ENCODE results near the gene PDSS2. TPM values are rescaled to one million over a fixed set of nuclear protein-coding genes. Genes with fewer than 3 reads are reported as not detected.

Gene PDSS2
- polyA plus RNA-seq, 3 donors, result 10.1 to 13.9 (median 13.3) TPM

DNA sequence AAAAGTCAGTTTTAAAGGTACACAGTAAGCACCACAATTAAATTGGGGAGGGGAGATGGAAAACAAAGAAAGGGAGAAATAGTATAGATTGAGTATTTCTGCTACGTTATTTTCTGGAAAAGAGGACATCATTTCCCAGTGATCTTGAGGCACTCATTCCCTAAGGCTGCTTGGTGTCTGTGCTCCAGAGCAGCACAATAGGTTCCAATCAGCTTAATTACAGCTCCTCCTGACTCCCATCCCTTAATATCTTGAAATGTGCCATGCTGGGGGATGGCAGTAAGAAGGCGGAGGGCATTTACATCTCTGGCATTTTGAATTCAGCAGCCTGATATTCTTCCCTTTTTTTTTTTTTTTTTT, 304.6 kb downstream of the PDSS2 start:
- Histone ChIP-seq H3K9ac (ENCODE audit: insufficient read depth, low read length, poor library complexity, severe bottlenecking) (no peak overlapping the region), H2AFZ (ENCODE audit: insufficient read depth, low read depth, low read length, poor library complexity, severe bottlenecking) (no peak overlapping the region), H3K27me3 (ENCODE audit: control insufficient read depth in 2 of 2, insufficient read depth in 2 of 2, low read length in 2 of 2) (no peaks in the 10 kb centered on the region), H3K4me3 (replicated peaks in 1 of 3; ENCODE audit: low read depth in 2 of 3, low read length in 3 of 3) (no peak overlapping the region), H3K36me3 (replicated peaks in 1 of 2; ENCODE audit: control insufficient read depth in 1 of 2, insufficient read depth in 2 of 2, low read length in 2 of 2) (no peaks in the 10 kb centered on the region), H3K4me1 (ENCODE audit: control insufficient read depth in 1 of 2, insufficient read depth in 2 of 2, low read length in 2 of 2) (no peaks in the 10 kb centered on the region), H3K79me2 (ENCODE audit: insufficient read depth, low read length) (no peaks in the 10 kb centered on the region), H3K9me3 (replicated peaks in 1 of 2; ENCODE audit: control insufficient read depth in 1 of 2, insufficient read depth in 1 of 2, low read length in 2 of 2) (no peaks in the 10 kb centered on the region), H3K4me2 (replicated peaks; ENCODE audit: extremely low read depth, low read length, poor library complexity, severe bottlenecking) (no peak overlapping the region), H4K20me1 (ENCODE audit: insufficient read depth, low read length) (no peaks in the 10 kb centered on the region), H3K27ac (ENCODE audit: low read depth in 1 of 2, low read length in 2 of 2) (no peak overlapping the region)
- TF ChIP-seq, protein P1, sequence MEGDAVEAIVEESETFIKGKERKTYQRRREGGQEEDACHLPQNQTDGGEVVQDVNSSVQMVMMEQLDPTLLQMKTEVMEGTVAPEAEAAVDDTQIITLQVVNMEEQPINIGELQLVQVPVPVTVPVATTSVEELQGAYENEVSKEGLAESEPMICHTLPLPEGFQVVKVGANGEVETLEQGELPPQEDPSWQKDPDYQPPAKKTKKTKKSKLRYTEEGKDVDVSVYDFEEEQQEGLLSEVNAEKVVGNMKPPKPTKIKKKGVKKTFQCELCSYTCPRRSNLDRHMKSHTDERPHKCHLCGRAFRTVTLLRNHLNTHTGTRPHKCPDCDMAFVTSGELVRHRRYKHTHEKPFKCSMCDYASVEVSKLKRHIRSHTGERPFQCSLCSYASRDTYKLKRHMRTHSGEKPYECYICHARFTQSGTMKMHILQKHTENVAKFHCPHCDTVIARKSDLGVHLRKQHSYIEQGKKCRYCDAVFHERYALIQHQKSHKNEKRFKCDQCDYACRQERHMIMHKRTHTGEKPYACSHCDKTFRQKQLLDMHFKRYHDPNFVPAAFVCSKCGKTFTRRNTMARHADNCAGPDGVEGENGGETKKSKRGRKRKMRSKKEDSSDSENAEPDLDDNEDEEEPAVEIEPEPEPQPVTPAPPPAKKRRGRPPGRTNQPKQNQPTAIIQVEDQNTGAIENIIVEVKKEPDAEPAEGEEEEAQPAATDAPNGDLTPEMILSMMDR (IDR thresholded peaks at IDR 0.05), result no peak
- peaks cover 1% of the 10 kb centered on the region for H3K4me1 Mint-ChIP-seq
- no peak overlapping the region for H3K27ac Mint-ChIP-seq
- intact Hi-C loops (cut with micrococcal nuclease), result no loop called here
- H3K9me3 Mint-ChIP-seq, result no peaks in the 10 kb centered on the region
- H3K36me3 Mint-ChIP-seq, result peaks cover 6 to 7% of the 10 kb centered on the region in 2 donors
- H3K4me3 Mint-ChIP-seq, result no peak overlapping the region
- no peak for DNase-seq
- WGBS (ENCODE audit: insufficient coverage), result 100% methylated on average over 1 of the region's 2 CpGs
- peaks cover 0 to 2% (median 0%) of the 10 kb centered on the region in 3 donors for H3K27me3 Mint-ChIP-seq (ENCODE audit: low read depth in 3 of 3)

DNA sequence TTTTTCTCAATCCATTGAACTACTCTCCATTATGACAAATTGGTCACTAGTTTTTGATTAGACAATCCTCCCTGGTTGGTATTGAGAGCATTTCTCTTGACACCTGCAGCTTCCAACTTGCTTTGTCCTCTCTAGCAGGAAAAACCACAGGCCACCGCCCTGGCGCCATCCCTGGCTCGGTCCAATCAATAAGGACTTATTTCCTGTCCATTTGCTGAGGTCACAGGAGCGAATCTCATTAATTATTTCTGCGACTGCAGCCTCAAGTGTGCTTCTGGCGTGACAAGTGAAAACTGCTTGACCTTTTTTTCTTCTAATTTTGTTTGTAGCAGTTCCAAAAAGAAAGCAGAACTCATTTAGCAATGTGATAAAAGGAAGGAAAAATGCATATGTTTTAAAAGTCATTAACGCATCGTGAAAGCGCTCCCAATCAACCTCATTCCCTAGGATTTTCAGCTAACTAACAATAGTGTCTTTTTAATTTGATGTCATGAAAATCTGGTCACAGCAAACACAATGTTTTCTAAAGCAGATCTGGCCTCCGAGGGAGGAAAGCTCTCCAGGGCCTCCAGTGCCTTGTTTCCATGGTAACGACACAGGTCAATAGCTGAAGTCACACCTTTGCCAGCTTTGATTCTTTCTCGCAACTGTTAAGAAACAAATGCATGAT, 305.1 kb downstream of the PDSS2 start:
- H3K27me3 Mint-ChIP-seq (ENCODE audit: low read depth in 3 of 3), result peaks cover 0 to 2% (median 0%) of the 10 kb centered on the region in 3 donors

More for the DNA sequence above, 305.1 kb downstream of the PDSS2 start:
- peaks cover 6 to 7% of the 10 kb centered on the region in 2 donors for H3K36me3 Mint-ChIP-seq
- H3K27me3 ChIP-seq (ENCODE audit: control insufficient read depth in 2 of 2, insufficient read depth in 2 of 2, low read length in 2 of 2), result no peaks in the 10 kb centered on the region
- no peaks in the 10 kb centered on the region for H3K79me2 ChIP-seq (ENCODE audit: insufficient read depth, low read length)
- no peaks in the 10 kb centered on the region for H3K9me3 ChIP-seq (replicated peaks in 1 of 2; ENCODE audit: control insufficient read depth in 1 of 2, insufficient read depth in 1 of 2, low read length in 2 of 2)
- no peak overlapping the region for H3K27ac ChIP-seq (ENCODE audit: low read depth in 1 of 2, low read length in 2 of 2)
- peaks cover 1% of the 10 kb centered on the region for H3K4me1 Mint-ChIP-seq
- H3K9ac ChIP-seq (ENCODE audit: insufficient read depth, low read length, poor library complexity, severe bottlenecking), result no peak overlapping the region
- no peaks in the 10 kb centered on the region for H3K9me3 Mint-ChIP-seq
- no peak for DNase-seq
- no peaks in the 10 kb centered on the region for H3K4me1 ChIP-seq (ENCODE audit: control insufficient read depth in 1 of 2, insufficient read depth in 2 of 2, low read length in 2 of 2)
- H3K27ac Mint-ChIP-seq, result no peak overlapping the region
- TF ChIP-seq, protein P1 (IDR thresholded peaks at IDR 0.05), result no peak
- H3K4me2 ChIP-seq (replicated peaks; ENCODE audit: extremely low read depth, low read length, poor library complexity, severe bottlenecking), result no peak overlapping the region
- no peak overlapping the region for H3K4me3 Mint-ChIP-seq
- H2AFZ ChIP-seq (ENCODE audit: insufficient read depth, low read depth, low read length, poor library complexity, severe bottlenecking), result no peak overlapping the region
- H3K36me3 ChIP-seq (replicated peaks in 1 of 2; ENCODE audit: control insufficient read depth in 1 of 2, insufficient read depth in 2 of 2, low read length in 2 of 2), result no peaks in the 10 kb centered on the region
- intact Hi-C loops (cut with micrococcal nuclease), result no loop called here
- no peaks in the 10 kb centered on the region for H4K20me1 ChIP-seq (ENCODE audit: insufficient read depth, low read length)
- 88% methylated on average over 5 of the region's 12 CpGs for WGBS (ENCODE audit: insufficient coverage)
- no peak overlapping the region for H3K4me3 ChIP-seq (replicated peaks in 1 of 3; ENCODE audit: low read depth in 2 of 3, low read length in 3 of 3)
